Adrenal gland (tissue), 12 donors: ENCODE measurements around the gene PTX4. TPM values are rescaled to one million over a fixed set of nuclear protein-coding genes. Genes with fewer than 3 reads are reported as not detected.

Experiments used
- DNase-seq, 7 donors: peaks; one replicate each; pipeline ENCODE4 v3.0.0-alpha.2; 2019 to 2020
- H3K27ac ChIP-seq, 5 donors: fragments of 200-600 bp; sonication (generic) in 4 of 5; 1 replicate in 3 of 5; 2 replicates in 2 of 5; pipeline versions ENCODE4 v1.5.1 to v1.8.0; 2016 to 2020; ENCODE audit warnings: mild to moderate bottlenecking in 1 of 5
- H3K27me3 ChIP-seq: fragments of 200-600 bp; 2 replicates; pipeline ENCODE4 v1.8.0; 2021
- H3K36me3 ChIP-seq, 2 donors: fragments of 200-600 bp; replicated peaks in 1 of 2; 1 replicate in 1 of 2; 2 replicates in 1 of 2; pipeline versions ENCODE4 v1.5.1 to v1.8.0; 2018 to 2022
- H3K4me1 ChIP-seq, 2 donors: fragments of 200-600 bp; replicated peaks in 1 of 2; 1 replicate in 1 of 2; 2 replicates in 1 of 2; pipeline versions ENCODE4 v1.5.1 to v1.8.0; 2018 to 2021
- H3K4me3 ChIP-seq, 4 donors: fragments of 200-600 bp; sonication (generic) in 3 of 4; one replicate each; pipeline ENCODE4 v1.5.1; 2016 to 2018
- H3K9me3 ChIP-seq, 3 donors: fragments of 200-600 bp; sonication (generic) in 1 of 3; replicated peaks in 1 of 3; 1 replicate in 2 of 3; 2 replicates in 1 of 3; pipeline versions ENCODE4 v1.5.1 to v1.8.0; 2016 to 2021
- POLR2A ChIP-seq, 2 donors: fragments of 450-650 bp; IDR thresholded peaks; one replicate each; pipeline ENCODE4 v1.6.1; 2017; ENCODE audit warnings: antibody characterized with exemption in 2 of 2, mild to moderate bottlenecking in 2 of 2, moderate library complexity in 1 of 2
- WGBS, 4 donors: extraction: QIAGEN DNeasy Blood & Tissue Kit in 2 of 4; methylation state at CpG; one replicate each; pipeline versions ENCODE4 v1.1.5 to v1.1.7; 2013 to 2017; 5-methylcytosine and 5-hydroxymethylcytosine counted together
- intact Hi-C, 2 donors: fragments of 100-400 bp; cut with DNase I; formaldehyde crosslinking; loops; one replicate each; pipeline versions ENCODE4 v1.14.1 to v1.15.0; 2022 to 2023
- polyA plus RNA-seq, 3 donors: library from polyadenylated mRNA; stranded (reverse); fragments of 200-250 nt in 2 of 3; fragments of 350-450 nt in 1 of 3; fragmentation: Illumina TruSeq in 1 of 3; extraction: RNeasy Lipid Tissue Mini Kit (QIAGEN cat#74804) in 1 of 3; gene quantifications; one replicate each; pipeline ENCODE4 v1.2.3, GENCODE V29; 2013 to 2014
- total RNA-seq, 9 donors: library from RNA; depleted of rRNA in 4 of 9; stranded (reverse); fragments of >200 nt in 4 of 9; fragments of 120-200 nt in 1 of 9; fragmentation: NEBNext Ultra II Directional in 1 of 9; extraction: Animal tissue kit (Norgen Biotek cat#: 25700) in 1 of 9; gene quantifications; one replicate each; pipeline versions ENCODE4 v1.1.0 to v1.2.4, GENCODE V29; 2013 to 2023
- TF ChIP-seq, protein P1 (sequence below), 6 experiments: fragments of 450-650 bp in 4 of 6; fragments of 200-600 bp in 2 of 6; sonication (generic) in 1 of 6; IDR thresholded peaks; 1 replicate in 5 of 6; 2 replicates in 1 of 6; pipeline versions ENCODE4 v1.5.1 to v1.8.0; 2016 to 2021; ENCODE audit warnings: antibody characterized with exemption in 6 of 6, mild to moderate bottlenecking in 2 of 6, moderate library complexity in 1 of 6
- donor health status: healthy with polysubstance abuse.
- donor health status: Bipolar disorder and iron deficiency.
- donor health status: DM: yes; HTN: yes; CAD: no.
- donor health status: DM: no; HTN: no; CAD: no.
- donor health status: DM: no; HTN: no; CAD: no.
- donor health status: DM: yes; HTN: yes; CAD: no.

PTX4 gene
- total and polyA plus RNA-seq, 12 donors: 0.16 to 1.4 (median 0.57) TPM; not detected in 4

DNA sequence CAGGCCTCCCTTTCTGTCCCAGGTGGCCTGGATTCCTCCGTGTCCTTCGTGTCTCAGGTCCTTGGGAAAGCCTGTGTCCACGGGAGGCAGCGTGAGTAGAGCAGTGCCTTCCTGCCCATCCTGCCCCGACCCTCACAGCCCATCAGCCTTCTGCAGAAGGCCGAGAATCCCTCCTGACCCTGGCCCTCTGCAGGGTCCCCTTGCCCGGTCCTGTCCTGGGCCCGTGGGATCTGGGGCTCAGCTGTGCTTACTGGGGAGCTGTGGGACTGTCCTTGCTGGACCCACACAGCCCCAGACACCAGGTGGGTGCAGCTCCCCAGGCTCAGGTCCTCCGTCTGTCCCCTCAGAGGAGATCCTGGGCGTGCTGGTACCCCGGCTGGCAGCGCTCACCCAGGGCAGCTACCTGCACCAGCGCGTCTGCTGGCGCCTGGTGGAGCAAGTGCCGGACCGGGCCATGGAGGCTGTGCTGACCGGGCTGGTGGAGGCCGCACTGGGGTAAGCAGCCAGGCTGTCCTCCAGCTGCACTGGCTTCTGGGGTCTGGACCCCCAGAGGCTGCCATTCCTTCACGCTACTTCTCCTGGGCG lies 8.4 kb upstream of the PTX4 start:
- 89 to 95% (median 93%) methylated on average over 6 to 21 of the region's 21 CpGs for WGBS, 4 donors
- intact Hi-C loops: no loop called here
- Histone ChIP-seq H3K4me1 (peaks cover 9 to 17% of the 10 kb centered on the region in 2 donors), H3K4me3 (no peak overlapping the region), H3K27ac (no peak overlapping the region), H3K36me3 (peaks cover 0 to 65% of the 10 kb centered on the region in 2 donors), H3K9me3 (no peaks in the 10 kb centered on the region), H3K27me3 (no peaks in the 10 kb centered on the region)
- DNase-seq: no peak
- TF ChIP-seq POLR2A (IDR thresholded peaks at IDR 0.05): no peak
- TF ChIP-seq, protein P1, sequence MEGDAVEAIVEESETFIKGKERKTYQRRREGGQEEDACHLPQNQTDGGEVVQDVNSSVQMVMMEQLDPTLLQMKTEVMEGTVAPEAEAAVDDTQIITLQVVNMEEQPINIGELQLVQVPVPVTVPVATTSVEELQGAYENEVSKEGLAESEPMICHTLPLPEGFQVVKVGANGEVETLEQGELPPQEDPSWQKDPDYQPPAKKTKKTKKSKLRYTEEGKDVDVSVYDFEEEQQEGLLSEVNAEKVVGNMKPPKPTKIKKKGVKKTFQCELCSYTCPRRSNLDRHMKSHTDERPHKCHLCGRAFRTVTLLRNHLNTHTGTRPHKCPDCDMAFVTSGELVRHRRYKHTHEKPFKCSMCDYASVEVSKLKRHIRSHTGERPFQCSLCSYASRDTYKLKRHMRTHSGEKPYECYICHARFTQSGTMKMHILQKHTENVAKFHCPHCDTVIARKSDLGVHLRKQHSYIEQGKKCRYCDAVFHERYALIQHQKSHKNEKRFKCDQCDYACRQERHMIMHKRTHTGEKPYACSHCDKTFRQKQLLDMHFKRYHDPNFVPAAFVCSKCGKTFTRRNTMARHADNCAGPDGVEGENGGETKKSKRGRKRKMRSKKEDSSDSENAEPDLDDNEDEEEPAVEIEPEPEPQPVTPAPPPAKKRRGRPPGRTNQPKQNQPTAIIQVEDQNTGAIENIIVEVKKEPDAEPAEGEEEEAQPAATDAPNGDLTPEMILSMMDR (IDR thresholded peaks at IDR 0.05): no peak

DNA sequence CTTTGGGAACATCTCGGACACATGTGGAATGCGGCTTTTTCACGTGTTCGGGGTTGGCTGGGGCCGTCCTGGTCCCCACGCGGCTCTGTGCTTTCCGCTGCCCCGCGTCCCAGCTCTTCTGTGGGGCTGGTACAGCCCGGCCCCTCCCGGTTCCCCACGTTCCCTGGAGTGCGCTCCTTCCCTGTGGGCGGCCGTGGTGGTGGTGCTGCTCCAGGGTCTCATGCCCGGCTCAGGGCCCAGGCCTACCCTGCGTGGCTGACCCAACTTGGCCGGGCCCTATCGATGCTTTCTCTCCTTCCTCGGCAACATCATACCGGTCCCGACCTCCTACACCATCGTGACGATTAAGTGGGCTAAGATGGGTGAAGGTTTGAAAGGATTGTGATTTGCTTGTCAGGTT lies 7.7 kb upstream of the PTX4 start:
- no peak overlapping the region for H3K27ac ChIP-seq
- no peaks in the 10 kb centered on the region for H3K9me3 ChIP-seq
- no peak overlapping the region for H3K4me3 ChIP-seq
- 90 to 94% (median 94%) methylated on average over 9 to 25 of the region's 25 CpGs for WGBS, 4 donors
- H3K27me3 ChIP-seq: no peaks in the 10 kb centered on the region
- DNase-seq: no peak
- H3K4me1 ChIP-seq: peaks cover 9 to 17% of the 10 kb centered on the region in 2 donors
- no peak for TF ChIP-seq POLR2A (IDR thresholded peaks at IDR 0.05)
- TF ChIP-seq, protein P1 (IDR thresholded peaks at IDR 0.05): no peak
- H3K36me3 ChIP-seq: peaks cover 0 to 59% of the 10 kb centered on the region in 2 donors
- intact Hi-C loops: no loop called here

DNA sequence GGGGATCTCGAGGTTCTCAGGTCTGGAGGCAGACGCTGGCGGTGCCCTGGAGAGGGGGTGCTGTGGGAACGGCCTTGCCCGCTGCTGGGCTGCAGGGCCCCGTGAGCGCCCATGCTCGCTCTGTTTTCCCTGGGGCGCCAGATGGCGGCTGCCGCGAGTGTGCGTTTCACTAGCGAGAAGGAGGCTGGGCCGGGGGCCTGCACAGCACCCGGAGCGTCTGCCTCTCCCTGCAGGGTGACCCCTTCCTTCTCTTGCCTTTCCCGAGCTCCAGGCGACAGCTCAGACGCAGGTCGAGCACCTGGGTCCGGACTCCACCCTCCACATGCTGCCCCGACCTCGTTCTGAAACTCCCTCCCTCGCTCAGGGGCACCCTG lies 7.1 kb upstream of the PTX4 start:
- Histone ChIP-seq H3K27me3 (no peaks in the 10 kb centered on the region), H3K4me3 (no peak overlapping the region), H3K4me1 (peaks cover 9 to 17% of the 10 kb centered on the region in 2 donors), H3K36me3 (peaks cover 0 to 53% of the 10 kb centered on the region in 2 donors), H3K9me3 (no peaks in the 10 kb centered on the region), H3K27ac (no peak overlapping the region)
- TF ChIP-seq, protein P1 (IDR thresholded peaks at IDR 0.05): no peak
- TF ChIP-seq POLR2A (IDR thresholded peaks at IDR 0.05): no peak
- DNase-seq: no peak
- intact Hi-C loops: no loop called here
- 91 to 98% (median 93%) methylated on average over 15 to 25 of the region's 25 CpGs for WGBS, 4 donors

DNA sequence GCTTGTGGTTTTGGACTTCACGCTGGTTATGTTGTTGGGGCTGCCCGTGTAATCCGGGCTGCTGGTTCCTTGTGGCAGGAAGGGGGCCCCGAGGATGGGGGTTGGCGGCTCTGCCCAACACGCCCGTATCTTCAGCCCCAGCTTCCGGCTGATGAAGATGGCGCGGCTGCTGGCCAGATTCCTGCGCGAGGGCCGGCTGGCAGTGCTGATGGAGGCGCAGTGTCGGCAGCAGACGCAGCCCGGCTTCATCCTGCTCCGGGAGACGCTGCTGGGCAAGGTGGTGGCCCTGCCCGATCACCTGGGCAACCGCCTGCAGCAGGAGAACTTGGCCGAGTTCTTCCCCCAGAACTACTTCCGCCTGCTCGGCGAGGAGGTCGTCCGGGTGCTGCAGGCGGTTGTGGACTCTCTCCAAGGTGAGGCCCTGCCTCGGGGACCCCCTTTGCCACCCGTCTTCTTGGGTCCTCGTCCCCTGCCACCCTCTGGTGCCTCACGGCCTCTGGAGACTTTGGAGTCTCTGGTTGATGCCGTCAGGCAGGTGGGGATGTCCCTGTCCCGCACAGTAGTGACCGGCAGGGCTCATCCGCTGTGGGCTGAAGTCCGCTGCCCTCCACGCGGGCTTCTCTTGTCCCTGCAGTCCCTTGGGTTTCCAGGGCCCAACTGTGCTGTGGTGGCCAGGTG lies 6.6 kb upstream of the PTX4 start:
- no peak for TF ChIP-seq POLR2A (IDR thresholded peaks at IDR 0.05)
- TF ChIP-seq, protein P1 (IDR thresholded peaks at IDR 0.05): no peak
- Histone ChIP-seq H3K27me3 (no peaks in the 10 kb centered on the region), H3K36me3 (peaks cover 0 to 48% of the 10 kb centered on the region in 2 donors), H3K4me1 (peaks cover 9 to 17% of the 10 kb centered on the region in 2 donors), H3K4me3 (no peak overlapping the region), H3K9me3 (no peaks in the 10 kb centered on the region), H3K27ac (peak overlapping the region in 1 of 5 donors; percentile 91)
- DNase-seq: no peak
- 87 to 94% (median 90%) methylated on average over 12 to 39 of the region's 39 CpGs for WGBS, 4 donors
- intact Hi-C loops: no loop called here
